Heart left ventricle (tissue), 13 donors: ENCODE results near the gene FRMD8.

ENCODE experiments used
- CTCF ChIP-seq, 12 donors: fragments of 200-600 bp; sonication (generic) in 4 of 12; IDR thresholded peaks; one replicate each; pipeline versions ENCODE4 v1.5.0 to v1.8.0; 2018 to 2022; ENCODE audit warnings: antibody characterized with exemption in 12 of 12, mild to moderate bottlenecking in 5 of 12
- POLR2A ChIP-seq, 2 donors: fragments of 450-650 bp; IDR thresholded peaks; one replicate each; pipeline ENCODE4 v1.6.1; 2017; ENCODE audit warnings: antibody characterized with exemption in 2 of 2, mild to moderate bottlenecking in 2 of 2, moderate library complexity in 2 of 2
- donor health status: ischemic (EF 13 %, LVEDD 7.1; RV severe dilation, severe dysfunction).
- donor health status: DM: no; HTN: yes; CAD: no.
- donor health status: DM: no; HTN: no; CAD: no.
- donor health status: ischemic (EF 25% LVEDD 6.9; RV normal size, moderate dysfunction).
- donor health status: ischemic (EF 25% LVEDD 5.7; RV mildly dilated, moderate dysfunction).
- donor health status: ischemic (EF 35%, LVEDD 5.7; RV mildly dilated, moderate dysfunction).
- donor health status: nonischemic (EF 11% LVEDD 7.7; RV severe dilation, severe dysfunction).
- donor health status: DM: yes; HTN: yes; CAD: no.
- donor health status: PGD.
- donor health status: ischemic (EF 29% LVEDD 5.4; RV normal size, mild dysfunction).
- donor health status: nonischemic (EF 23%, LVEDD 6.1; RV moderate dilation, normal function).

- TF ChIP-seq POLR2A (IDR thresholded peaks at IDR 0.05) = peak in 1 of 2 donors; percentile 15
- TF ChIP-seq CTCF (IDR thresholded peaks at IDR 0.05) = no peak
Observed at GRCh38 chr11:65435981-65436411, 49.6 kb downstream of the FRMD8 start.
